ENCODE data around the gene KIAA1143.

KIAA1143 gene

GRCh38 chr3:44761424-44762169 lies at the start of gene KIAA1143, which contains the start of gene KIF15:
Gene KIAA1143, minus strand, starts transcription at chr3:44761619. Its CDS starts 17 bp downstream, at chr3:44761602.
Gene KIF15, plus strand, starts transcription at chr3:44761794. Its CDS starts 72 bp downstream, at chr3:44761866.
- peak within 1 kb of the TSS; percentile 75 to 95 (median 84) for H3K4me2 ChIP-seq
- H3K36me3 ChIP-seq: peaks cover 46 to 77% (median 71%) of the 10 kb centered on the region in 11 experiments
- no peaks in the 10 kb centered on the region for H4K20me1 ChIP-seq
- H3K4me3 ChIP-seq: peak within 1 kb of the TSS; percentile 79 to 95 (median 90)
- peaks cover 10 to 23% (median 18%) of the 10 kb centered on the region in 10 experiments for H3K4me1 ChIP-seq
- peak within 1 kb of the TSS; percentile 85 to 95 (median 92) for H3K9ac ChIP-seq
- peak within 1 kb of the TSS; percentile 83 to 94 (median 87) for H3K27ac ChIP-seq
- H3K27me3 ChIP-seq: no peaks in the 10 kb centered on the region
- TF ChIP-seq Cebpa-rat (IDR thresholded peaks at IDR 0.05): no peak
- H3K9me3 ChIP-seq (replicated peaks in 1 of 11): peaks cover 60 to 83% (median 79%) of the 10 kb centered on the region in 11 experiments

GRCh38 chr3:44805960-44806359 lies 44.5 kb upstream of the KIAA1143 start:
- Histone ChIP-seq H3K27me3 (no peaks in the 10 kb centered on the region), H3K4me2 (no peak overlapping the region), H3K27ac (no peak overlapping the region), H4K20me1 (no peaks in the 10 kb centered on the region; a peak in 1 of 22 replicates), H3K9ac (no peak overlapping the region), H3K9me3 (replicated peaks in 1 of 11) (no peaks in the 10 kb centered on the region), H3K4me1 (no peaks in the 10 kb centered on the region), H3K36me3 (peaks cover 12 to 100% (median 98%) of the 10 kb centered on the region in 11 experiments; a peak in 20 of 22 replicates), H3K4me3 (no peak overlapping the region)
- no peak for TF ChIP-seq Cebpa-rat (IDR thresholded peaks at IDR 0.05)

GRCh38 chr3:44803298-44803697 lies 41.9 kb upstream of the KIAA1143 start:
- Histone ChIP-seq H3K4me3 (no peak overlapping the region), H3K36me3 (peaks cover 19 to 100% (median 98%) of the 10 kb centered on the region in 11 experiments; a peak in 21 of 22 replicates)
- no peak for TF ChIP-seq Cebpa-rat (IDR thresholded peaks at IDR 0.05)

GRCh38 chr3:44802011-44802410 lies 40.6 kb upstream of the KIAA1143 start:
- Histone ChIP-seq H3K36me3 (peaks cover 19 to 100% (median 98%) of the 10 kb centered on the region in 11 experiments), H3K27ac (no peak overlapping the region), H4K20me1 (no peaks in the 10 kb centered on the region; a peak in 1 of 22 replicates), H3K4me1 (no peaks in the 10 kb centered on the region), H3K27me3 (no peaks in the 10 kb centered on the region), H3K9ac (no peak overlapping the region), H3K4me2 (no peak overlapping the region), H3K4me3 (no peak overlapping the region), H3K9me3 (replicated peaks in 1 of 11) (no peaks in the 10 kb centered on the region)
- no peak for TF ChIP-seq Cebpa-rat (IDR thresholded peaks at IDR 0.05)

More at GRCh38 chr3:44803298-44803697, 41.9 kb upstream of the KIAA1143 start:
- Histone ChIP-seq H3K9ac (no peak overlapping the region), H4K20me1 (no peaks in the 10 kb centered on the region; a peak in 1 of 22 replicates), H3K9me3 (replicated peaks in 1 of 11) (no peaks in the 10 kb centered on the region), H3K4me1 (no peaks in the 10 kb centered on the region), H3K27me3 (no peaks in the 10 kb centered on the region), H3K27ac (no peak overlapping the region), H3K4me2 (no peak overlapping the region)

- TF ChIP-seq Cebpa-rat (IDR thresholded peaks at IDR 0.05): no peak
- no peaks in the 10 kb centered on the region for H3K9me3 ChIP-seq (replicated peaks in 1 of 11)
- no peak overlapping the region for H3K27ac ChIP-seq
- no peaks in the 10 kb centered on the region for H3K4me1 ChIP-seq
- H3K4me3 ChIP-seq: no peak overlapping the region
- no peak overlapping the region for H3K9ac ChIP-seq
- H4K20me1 ChIP-seq: no peaks in the 10 kb centered on the region
- H3K36me3 ChIP-seq: peaks cover 18 to 100% (median 99%) of the 10 kb centered on the region in 11 experiments
- H3K27me3 ChIP-seq: no peaks in the 10 kb centered on the region
- no peak overlapping the region for H3K4me2 ChIP-seq
These were observed 33.8 kb upstream of the KIAA1143 start for GRCh38 chr3:44795197-44795596.

- Histone ChIP-seq H3K36me3 (peaks cover 7 to 100% (median 90%) of the 10 kb centered on the region in 11 experiments), H4K20me1 (no peaks in the 10 kb centered on the region; a peak in 1 of 22 replicates), H3K9ac (no peak overlapping the region), H3K27ac (no peak overlapping the region), H3K9me3 (replicated peaks in 1 of 11) (no peaks in the 10 kb centered on the region), H3K4me2 (no peak overlapping the region), H3K27me3 (no peaks in the 10 kb centered on the region), H3K4me3 (no peak overlapping the region), H3K4me1 (no peaks in the 10 kb centered on the region)
- no peak for TF ChIP-seq Cebpa-rat (IDR thresholded peaks at IDR 0.05)
These were observed 21.5 kb upstream of the KIAA1143 start for GRCh38 chr3:44782891-44783290.

- Histone ChIP-seq H3K4me3 (peak overlapping the region in 1 of 10 experiments; percentile 40; a peak in 2 of 20 replicates), H3K27ac (no peak overlapping the region), H4K20me1 (no peaks in the 10 kb centered on the region), H3K9ac (no peak overlapping the region), H3K36me3 (peaks cover 43 to 100% (median 100%) of the 10 kb centered on the region in 11 experiments), H3K27me3 (no peaks in the 10 kb centered on the region), H3K4me1 (no peaks in the 10 kb centered on the region), H3K9me3 (replicated peaks in 1 of 11) (peaks cover 65 to 73% (median 70%) of the 10 kb centered on the region in 11 experiments), H3K4me2 (no peak overlapping the region)
- no peak for TF ChIP-seq Cebpa-rat (IDR thresholded peaks at IDR 0.05)
These were observed 10.7 kb upstream of the KIAA1143 start for GRCh38 chr3:44772099-44772442.

GRCh38 chr3:44771424-44772098 lies 10.1 kb upstream of the KIAA1143 start:
- H3K4me1 ChIP-seq: no peaks in the 10 kb centered on the region
- no peak for TF ChIP-seq Cebpa-rat (IDR thresholded peaks at IDR 0.05)
- no peaks in the 10 kb centered on the region for H3K27me3 ChIP-seq
- no peak overlapping the region for H3K4me2 ChIP-seq
- peaks cover 43 to 100% (median 100%) of the 10 kb centered on the region in 11 experiments for H3K36me3 ChIP-seq
- H3K4me3 ChIP-seq: no peak overlapping the region; a peak in 1 of 20 replicates
- H3K27ac ChIP-seq: no peak overlapping the region
- H3K9me3 ChIP-seq (replicated peaks in 1 of 11): peaks cover 70 to 78% (median 75%) of the 10 kb centered on the region in 11 experiments
- no peaks in the 10 kb centered on the region for H4K20me1 ChIP-seq
- no peak overlapping the region for H3K9ac ChIP-seq

GRCh38 chr3:44764248-44764647 lies 2.8 kb upstream of the KIAA1143 start:
- Histone ChIP-seq H3K4me3 (no peak overlapping the region; a peak in 1 of 20 replicates), H3K4me2 (no peak overlapping the region), H3K27me3 (no peaks in the 10 kb centered on the region), H3K36me3 (peaks cover 29 to 77% (median 71%) of the 10 kb centered on the region in 11 experiments), H3K9me3 (replicated peaks in 1 of 11) (peaks cover 60 to 83% (median 79%) of the 10 kb centered on the region in 11 experiments), H3K27ac (no peak overlapping the region), H3K9ac (no peak overlapping the region), H3K4me1 (peaks cover 10 to 23% (median 18%) of the 10 kb centered on the region in 10 experiments), H4K20me1 (no peaks in the 10 kb centered on the region)
- no peak for TF ChIP-seq Cebpa-rat (IDR thresholded peaks at IDR 0.05)

All from BLaER1 treated with 17β-estradiol and CSF1 and Interleukin-3, amounts not matched to agents 10 nM and 100 nM (cell line).